RWPE2 (cell line): ENCODE results near the gene MST1.

Experiments
- ATAC-seq: fragments of 200-7000 bp; cut with Tn5 transposase; 3 replicates; pipeline ENCODE4 v1.9.1; 2021; ENCODE audit warnings: low read depth
- DNase-seq: peaks from one replicate; pipeline ENCODE4 v3.0.0-alpha.2; 2020; ENCODE audit warnings: low spot score
- H3K27ac ChIP-seq: fragments of 450-650 bp; 2 replicates; pipeline ENCODE4 v1.5.1; 2017; ENCODE audit warnings: mild to moderate bottlenecking; ENCODE audit not compliant: poor library complexity, severe bottlenecking
- H3K27me3 ChIP-seq: fragments of 250-450 bp; sonication (Bioruptor Pico); 2 replicates; pipeline ENCODE4 v1.5.1; 2021; ENCODE audit warnings: mild to moderate bottlenecking, moderate library complexity; ENCODE audit not compliant: insufficient read depth, poor library complexity, severe bottlenecking
- H3K36me3 ChIP-seq: fragments of 250-450 bp; sonication (Bioruptor Pico); 2 replicates; pipeline ENCODE4 v1.5.1; 2020; ENCODE audit warnings: low read depth, mild to moderate bottlenecking, moderate library complexity
- H3K4me1 ChIP-seq: fragments of 250-450 bp; sonication (Bioruptor Pico); 2 replicates; pipeline ENCODE4 v1.5.1; 2021; ENCODE audit warnings: mild to moderate bottlenecking, moderate library complexity; ENCODE audit not compliant: insufficient read depth, poor library complexity, severe bottlenecking
- H3K4me3 ChIP-seq: fragments of 250-450 bp; sonication (Bioruptor Pico); 2 replicates; pipeline ENCODE4 v1.5.1; 2021; ENCODE audit warnings: mild to moderate bottlenecking, moderate library complexity; ENCODE audit not compliant: severe bottlenecking
- H3K9me3 ChIP-seq: fragments of 250-450 bp; sonication (Bioruptor Pico); 2 replicates; pipeline ENCODE4 v1.5.1; 2021; ENCODE audit warnings: mild to moderate bottlenecking, moderate library complexity; ENCODE audit not compliant: severe bottlenecking
- TF ChIP-seq, protein P1 (sequence below): fragments of 450-650 bp; IDR thresholded peaks from one replicate; pipeline ENCODE4 v1.5.1; 2017; ENCODE audit warnings: mild to moderate bottlenecking, moderate library complexity; ENCODE audit not compliant: poor library complexity, severe bottlenecking

The MST1 gene

DNA sequence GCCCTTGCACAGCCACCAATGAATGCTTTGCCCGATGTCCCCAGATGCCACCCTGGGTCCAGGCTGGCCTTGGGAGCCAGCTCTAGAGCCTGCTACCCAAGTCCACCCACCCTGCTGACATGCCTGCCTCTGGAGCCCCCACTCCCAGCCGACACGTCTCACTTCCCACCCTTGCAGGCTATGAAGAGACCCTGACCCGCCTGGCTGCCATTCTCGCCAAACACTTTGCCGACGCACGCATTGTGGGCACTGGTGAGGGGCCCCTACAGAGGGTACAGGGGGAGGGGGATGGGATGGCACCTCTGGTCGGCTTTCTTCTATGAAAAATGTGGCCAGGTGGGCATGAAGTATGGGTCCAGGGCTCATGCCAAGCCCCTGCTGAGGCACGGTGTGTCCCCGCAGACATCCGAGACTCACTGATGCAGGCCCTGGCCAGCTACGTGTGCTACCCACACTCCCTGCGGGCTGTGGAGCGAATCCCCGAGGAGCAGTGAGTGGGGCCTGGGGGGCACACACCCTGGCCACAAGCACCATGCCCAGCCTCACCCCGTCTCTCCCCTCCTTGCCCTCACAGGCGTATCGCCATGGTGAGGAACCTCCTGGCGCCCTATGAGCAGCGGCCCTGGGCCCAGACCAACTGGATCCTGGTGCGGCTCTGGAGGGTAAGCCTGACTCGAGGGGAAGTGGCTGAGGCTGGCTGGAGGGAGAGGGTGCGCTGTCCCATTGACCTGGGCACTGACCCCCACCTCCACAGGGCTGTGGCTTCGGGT is 24.2 kb upstream of the MST1 start:
- ATAC-seq (no peak), DNase-seq (peak; percentile 56)
- Histone ChIP-seq H3K4me3 (no peak overlapping the region), H3K9me3 (no peaks in the 10 kb centered on the region), H3K4me1 (no peaks in the 10 kb centered on the region), H3K27me3 (no peaks in the 10 kb centered on the region), H3K36me3 (no peaks in the 10 kb centered on the region; the same call in 1 of the 2 replicates), H3K27ac (no peak overlapping the region)
- TF ChIP-seq, protein P1, sequence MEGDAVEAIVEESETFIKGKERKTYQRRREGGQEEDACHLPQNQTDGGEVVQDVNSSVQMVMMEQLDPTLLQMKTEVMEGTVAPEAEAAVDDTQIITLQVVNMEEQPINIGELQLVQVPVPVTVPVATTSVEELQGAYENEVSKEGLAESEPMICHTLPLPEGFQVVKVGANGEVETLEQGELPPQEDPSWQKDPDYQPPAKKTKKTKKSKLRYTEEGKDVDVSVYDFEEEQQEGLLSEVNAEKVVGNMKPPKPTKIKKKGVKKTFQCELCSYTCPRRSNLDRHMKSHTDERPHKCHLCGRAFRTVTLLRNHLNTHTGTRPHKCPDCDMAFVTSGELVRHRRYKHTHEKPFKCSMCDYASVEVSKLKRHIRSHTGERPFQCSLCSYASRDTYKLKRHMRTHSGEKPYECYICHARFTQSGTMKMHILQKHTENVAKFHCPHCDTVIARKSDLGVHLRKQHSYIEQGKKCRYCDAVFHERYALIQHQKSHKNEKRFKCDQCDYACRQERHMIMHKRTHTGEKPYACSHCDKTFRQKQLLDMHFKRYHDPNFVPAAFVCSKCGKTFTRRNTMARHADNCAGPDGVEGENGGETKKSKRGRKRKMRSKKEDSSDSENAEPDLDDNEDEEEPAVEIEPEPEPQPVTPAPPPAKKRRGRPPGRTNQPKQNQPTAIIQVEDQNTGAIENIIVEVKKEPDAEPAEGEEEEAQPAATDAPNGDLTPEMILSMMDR = no peak

DNA sequence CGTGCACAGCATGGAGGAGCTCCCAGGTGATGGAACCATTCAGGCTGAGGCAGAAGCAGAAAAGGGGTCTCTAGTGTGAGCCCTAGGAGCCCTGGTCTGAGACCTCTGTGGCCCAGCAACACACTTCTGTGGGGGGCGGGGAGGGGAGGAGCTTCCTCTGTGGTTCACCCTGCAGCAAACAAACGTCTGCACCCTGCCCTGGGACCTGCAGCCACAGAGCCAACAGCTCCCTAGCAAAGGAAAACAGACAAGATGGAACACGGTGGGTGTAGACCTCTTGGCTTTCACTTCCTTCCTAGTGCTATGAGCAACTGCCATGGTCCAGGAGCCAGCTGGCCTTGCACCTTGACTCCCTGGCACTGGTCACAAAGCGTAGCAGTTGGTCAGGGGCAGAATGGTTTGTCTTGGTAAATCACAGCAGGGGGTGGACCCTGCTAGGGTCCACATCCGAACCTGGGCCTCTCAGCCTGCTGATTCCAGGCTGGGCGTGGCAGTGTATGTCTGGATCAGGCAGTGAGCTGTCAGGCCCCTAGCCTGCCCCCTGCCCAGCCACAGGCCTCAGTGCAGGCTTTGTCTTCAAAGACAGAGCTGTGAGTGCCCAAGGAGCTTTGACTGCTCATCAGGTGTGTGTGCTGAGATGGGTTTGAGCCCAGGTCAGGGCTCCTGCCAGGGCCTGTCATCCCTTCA is 23.5 kb upstream of the MST1 start:
- Histone ChIP-seq H3K36me3 (no peaks in the 10 kb centered on the region; the same call in 1 of the 2 replicates), H3K4me3 (no peak overlapping the region), H3K4me1 (no peaks in the 10 kb centered on the region), H3K9me3 (no peaks in the 10 kb centered on the region), H3K27ac (no peak overlapping the region), H3K27me3 (no peaks in the 10 kb centered on the region)
- no peak for DNase-seq
- TF ChIP-seq, protein P1 = no peak
- no peak for ATAC-seq

- TF ChIP-seq, protein P1 = no peak
- no peak overlapping the region for H3K4me3 ChIP-seq
- no peak for DNase-seq
- no peak for ATAC-seq
- H3K27ac ChIP-seq = no peak overlapping the region
- H3K27me3 ChIP-seq = no peaks in the 10 kb centered on the region
- H3K9me3 ChIP-seq = no peaks in the 10 kb centered on the region
- no peaks in the 10 kb centered on the region for H3K4me1 ChIP-seq
- no peaks in the 10 kb centered on the region; the same call in 1 of the 2 replicates for H3K36me3 ChIP-seq
Observed at GRCh38 chr3:49712166-49712565, 22.9 kb upstream of the MST1 start.

DNA sequence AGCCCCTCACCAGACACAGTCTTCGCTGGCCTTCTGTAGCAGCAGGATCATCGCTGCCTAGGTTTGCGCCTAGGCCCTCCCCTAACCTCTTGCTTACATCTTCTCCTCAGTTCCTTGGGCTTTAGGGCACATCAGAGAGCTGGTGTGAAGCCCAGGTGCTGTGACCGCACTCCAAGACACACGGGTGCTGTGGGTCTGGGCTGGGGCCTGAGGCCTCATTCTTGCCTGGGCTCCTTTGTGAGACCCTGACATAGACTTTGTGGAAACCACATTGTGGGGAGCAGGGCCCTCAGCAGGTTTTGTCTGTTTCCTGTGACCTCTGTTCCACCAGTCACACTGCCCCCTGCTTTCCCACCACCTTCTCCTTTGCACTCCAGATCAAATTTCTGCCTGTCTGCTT is 22.2 kb upstream of the MST1 start:
- Histone ChIP-seq H3K4me3 (no peak overlapping the region), H3K4me1 (no peaks in the 10 kb centered on the region), H3K27me3 (no peaks in the 10 kb centered on the region), H3K9me3 (no peaks in the 10 kb centered on the region), H3K36me3 (no peaks in the 10 kb centered on the region; the same call in 1 of the 2 replicates), H3K27ac (no peak overlapping the region)
- TF ChIP-seq, protein P1 = no peak
- DNase-seq (no peak), ATAC-seq (no peak)

GRCh38 chr3:49709852-49710251 is 20.6 kb upstream of the MST1 start:
- TF ChIP-seq, protein P1 = no peak
- H3K27me3 ChIP-seq = no peaks in the 10 kb centered on the region
- DNase-seq (no peak), ATAC-seq (no peak)
- no peak overlapping the region for H3K4me3 ChIP-seq
- H3K4me1 ChIP-seq = no peaks in the 10 kb centered on the region
- H3K9me3 ChIP-seq = no peaks in the 10 kb centered on the region
- H3K36me3 ChIP-seq = no peaks in the 10 kb centered on the region
- no peak overlapping the region for H3K27ac ChIP-seq
